WTC11 (cell line): ENCODE data around the gene MEN1.

ENCODE experiments used
- CTCF ChIP-seq: fragments of 200-600 bp; IDR thresholded peaks from 2 replicates; pipeline ENCODE4 v1.8.0; 2022; ENCODE audit warnings: antibody characterized with exemption
- ESRRA ChIP-seq: sonication (generic); formaldehyde crosslinking; IDR thresholded peaks from 2 replicates; pipeline ENCODE4 v1.8.1; 2022; ENCODE audit warnings: mild to moderate bottlenecking, missing genetic modification reagents, borderline replicate concordance
- ZNF121 ChIP-seq: sonication (generic); formaldehyde crosslinking; IDR thresholded peaks from 2 replicates; pipeline ENCODE4 v1.8.0; 2023; ENCODE audit warnings: missing genetic modification reagents
- TF ChIP-seq, protein P1 (sequence below): sonication (generic); formaldehyde crosslinking; IDR thresholded peaks from 2 replicates; pipeline ENCODE4 v1.8.1; 2023; ENCODE audit warnings: mild to moderate bottlenecking, moderate library complexity, missing genetic modification reagents
- TF ChIP-seq, protein P2 (sequence below): sonication (generic); formaldehyde crosslinking; IDR thresholded peaks from 2 replicates; pipeline ENCODE4 v1.8.0; 2022; ENCODE audit warnings: mild to moderate bottlenecking, missing genetic modification reagents
- TF ChIP-seq, protein P3 (sequence below): sonication (generic); formaldehyde crosslinking; IDR thresholded peaks from 2 replicates; pipeline ENCODE4 v1.8.1; 2022; ENCODE audit warnings: low read depth, missing genetic modification reagents, borderline replicate concordance
- TF ChIP-seq, protein P4 (sequence below): sonication (generic); formaldehyde crosslinking; IDR thresholded peaks from 2 replicates; pipeline ENCODE4 v1.8.1; 2022; ENCODE audit warnings: missing genetic modification reagents, borderline replicate concordance

DNA sequence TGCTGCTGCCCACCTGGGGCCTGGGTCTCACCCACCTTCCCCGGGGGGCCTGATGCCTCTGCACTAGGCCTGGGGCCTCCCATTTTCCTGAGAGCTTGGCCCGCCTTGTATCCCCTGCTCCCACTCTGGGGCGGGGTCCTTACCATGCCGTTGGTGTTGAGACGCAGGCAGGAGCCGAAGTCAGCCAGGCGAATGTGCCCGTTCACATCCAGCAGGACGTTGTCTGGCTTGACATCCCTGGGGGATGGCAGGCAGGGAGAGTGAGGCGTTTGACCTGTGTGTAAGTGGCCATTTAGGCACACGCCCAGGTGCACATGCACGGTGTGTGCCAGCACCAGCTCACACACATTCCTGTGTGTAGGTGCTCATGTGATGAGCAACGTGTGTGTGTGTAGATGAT is 29.0 kb upstream of the MEN1 start:
- TF ChIP-seq, protein P1, sequence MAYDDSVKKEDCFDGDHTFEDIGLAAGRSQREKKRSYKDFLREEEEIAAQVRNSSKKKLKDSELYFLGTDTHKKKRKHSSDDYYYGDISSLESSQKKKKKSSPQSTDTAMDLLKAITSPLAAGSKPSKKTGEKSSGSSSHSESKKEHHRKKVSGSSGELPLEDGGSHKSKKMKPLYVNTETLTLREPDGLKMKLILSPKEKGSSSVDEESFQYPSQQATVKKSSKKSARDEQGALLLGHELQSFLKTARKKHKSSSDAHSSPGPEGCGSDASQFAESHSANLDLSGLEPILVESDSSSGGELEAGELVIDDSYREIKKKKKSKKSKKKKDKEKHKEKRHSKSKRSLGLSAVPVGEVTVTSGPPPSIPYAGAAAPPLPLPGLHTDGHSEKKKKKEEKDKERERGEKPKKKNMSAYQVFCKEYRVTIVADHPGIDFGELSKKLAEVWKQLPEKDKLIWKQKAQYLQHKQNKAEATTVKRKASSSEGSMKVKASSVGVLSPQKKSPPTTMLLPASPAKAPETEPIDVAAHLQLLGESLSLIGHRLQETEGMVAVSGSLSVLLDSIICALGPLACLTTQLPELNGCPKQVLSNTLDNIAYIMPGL (CRISPR knock-in tag): no peak
- TF ChIP-seq CTCF (no peak), ZNF121 (CRISPR knock-in tag) (no peak), ESRRA (CRISPR knock-in tag) (no peak)
- TF ChIP-seq, protein P2, sequence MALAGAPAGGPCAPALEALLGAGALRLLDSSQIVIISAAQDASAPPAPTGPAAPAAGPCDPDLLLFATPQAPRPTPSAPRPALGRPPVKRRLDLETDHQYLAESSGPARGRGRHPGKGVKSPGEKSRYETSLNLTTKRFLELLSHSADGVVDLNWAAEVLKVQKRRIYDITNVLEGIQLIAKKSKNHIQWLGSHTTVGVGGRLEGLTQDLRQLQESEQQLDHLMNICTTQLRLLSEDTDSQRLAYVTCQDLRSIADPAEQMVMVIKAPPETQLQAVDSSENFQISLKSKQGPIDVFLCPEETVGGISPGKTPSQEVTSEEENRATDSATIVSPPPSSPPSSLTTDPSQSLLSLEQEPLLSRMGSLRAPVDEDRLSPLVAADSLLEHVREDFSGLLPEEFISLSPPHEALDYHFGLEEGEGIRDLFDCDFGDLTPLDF (CRISPR knock-in tag): no peak
- TF ChIP-seq, protein P3, sequence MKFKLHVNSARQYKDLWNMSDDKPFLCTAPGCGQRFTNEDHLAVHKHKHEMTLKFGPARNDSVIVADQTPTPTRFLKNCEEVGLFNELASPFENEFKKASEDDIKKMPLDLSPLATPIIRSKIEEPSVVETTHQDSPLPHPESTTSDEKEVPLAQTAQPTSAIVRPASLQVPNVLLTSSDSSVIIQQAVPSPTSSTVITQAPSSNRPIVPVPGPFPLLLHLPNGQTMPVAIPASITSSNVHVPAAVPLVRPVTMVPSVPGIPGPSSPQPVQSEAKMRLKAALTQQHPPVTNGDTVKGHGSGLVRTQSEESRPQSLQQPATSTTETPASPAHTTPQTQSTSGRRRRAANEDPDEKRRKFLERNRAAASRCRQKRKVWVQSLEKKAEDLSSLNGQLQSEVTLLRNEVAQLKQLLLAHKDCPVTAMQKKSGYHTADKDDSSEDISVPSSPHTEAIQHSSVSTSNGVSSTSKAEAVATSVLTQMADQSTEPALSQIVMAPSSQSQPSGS: no peak
- TF ChIP-seq, protein P4, sequence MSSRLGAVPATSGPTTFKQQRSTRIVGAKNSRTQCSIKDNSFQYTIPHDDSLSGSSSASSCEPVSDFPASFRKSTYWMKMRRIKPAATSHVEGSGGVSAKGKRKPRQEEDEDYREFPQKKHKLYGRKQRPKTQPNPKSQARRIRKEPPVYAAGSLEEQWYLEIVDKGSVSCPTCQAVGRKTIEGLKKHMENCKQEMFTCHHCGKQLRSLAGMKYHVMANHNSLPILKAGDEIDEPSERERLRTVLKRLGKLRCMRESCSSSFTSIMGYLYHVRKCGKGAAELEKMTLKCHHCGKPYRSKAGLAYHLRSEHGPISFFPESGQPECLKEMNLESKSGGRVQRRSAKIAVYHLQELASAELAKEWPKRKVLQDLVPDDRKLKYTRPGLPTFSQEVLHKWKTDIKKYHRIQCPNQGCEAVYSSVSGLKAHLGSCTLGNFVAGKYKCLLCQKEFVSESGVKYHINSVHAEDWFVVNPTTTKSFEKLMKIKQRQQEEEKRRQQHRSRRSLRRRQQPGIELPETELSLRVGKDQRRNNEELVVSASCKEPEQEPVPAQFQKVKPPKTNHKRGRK (CRISPR knock-in tag): no peak
